Gastrocnemius medialis (tissue), 4 donors: ENCODE measurements around the gene TELO2. TPM values are rescaled to one million over a fixed set of nuclear protein-coding genes. Genes with fewer than 3 reads are reported as not detected.

Source experiments
- ATAC-seq, 2 donors: fragments of 150-250 bp; one replicate each; pipeline ENCODE4 v1.9.1; 2016
- DNase-seq, 2 donors: peaks; one replicate each; pipeline ENCODE4 v3.0.0-alpha.2; 2019
- H3K27ac ChIP-seq, 4 donors: fragments of 200-600 bp; sonication (generic); 1 replicate in 1 of 4; 2 replicates in 3 of 4; pipeline ENCODE4 v1.5.1; 2016 to 2018; ENCODE audit warnings: mild to moderate bottlenecking in 2 of 4, moderate library complexity in 1 of 4
- H3K27me3 ChIP-seq, 3 donors: fragments of 200-600 bp; sonication (generic) in 2 of 3; 1 replicate in 1 of 3; 2 replicates in 2 of 3; pipeline versions ENCODE4 v1.5.1 to v1.6.0; 2016 to 2019; ENCODE audit warnings: mild to moderate bottlenecking in 1 of 3, moderate library complexity in 1 of 3
- H3K36me3 ChIP-seq, 2 donors: fragments of 200-600 bp; sonication (generic) in 1 of 2; one replicate each; pipeline ENCODE4 v1.5.1; 2017 to 2018
- H3K4me1 ChIP-seq, 2 donors: fragments of 200-600 bp; sonication (generic) in 1 of 2; one replicate each; pipeline ENCODE4 v1.5.1; 2016 to 2017; ENCODE audit warnings: mild to moderate bottlenecking in 2 of 2
- H3K4me3 ChIP-seq, 4 donors: fragments of 200-600 bp; sonication (generic) in 3 of 4; 1 replicate in 1 of 4; 2 replicates in 3 of 4; pipeline ENCODE4 v1.5.1; 2016 to 2019; ENCODE audit warnings: mild to moderate bottlenecking in 2 of 4
- H3K9me3 ChIP-seq, 3 donors: fragments of 200-600 bp; sonication (generic) in 2 of 3; 1 replicate in 1 of 3; 2 replicates in 2 of 3; pipeline ENCODE4 v1.5.1; 2016 to 2019
- POLR2A ChIP-seq, 2 donors: fragments of 450-650 bp; IDR thresholded peaks; one replicate each; pipeline ENCODE4 v1.6.1; 2017; ENCODE audit warnings: antibody characterized with exemption in 2 of 2, mild to moderate bottlenecking in 2 of 2, moderate library complexity in 2 of 2
- in situ Hi-C, 4 donors: fragments of 200-750 bp; cut with MboI; loops; one replicate each; pipeline versions ENCODE4 v1.15.0 to v1.8.0; 2017; ENCODE audit warnings: low sequenced_read_pairs in 4 of 4
- intact Hi-C: fragments of 100-400 bp; cut with DNase I; formaldehyde crosslinking; loops from one replicate; pipeline ENCODE4 v1.15.1; 2023; ENCODE audit warnings: low total_unique reads
- total RNA-seq, 4 donors: library from RNA; depleted of rRNA; stranded (reverse); fragments of >200 nt; gene quantifications; one replicate each; pipeline versions ENCODE4 v1.1.0 to v1.2.3, GENCODE V29; 2016
- TF ChIP-seq, protein P1 (sequence below), 5 experiments: fragments of 450-650 bp in 3 of 5; fragments of 200-600 bp in 2 of 5; sonication (generic) in 2 of 5; IDR thresholded peaks in 4 of 5; conservative IDR thresholded peaks in 1 of 5; 1 replicate in 4 of 5; 2 replicates in 1 of 5; pipeline ENCODE4 v1.5.1; 2016 to 2019; ENCODE audit warnings: antibody characterized with exemption in 5 of 5, mild to moderate bottlenecking in 3 of 5, moderate library complexity in 3 of 5

TELO2 gene
- total RNA-seq, 4 donors from 2014 or later, result 2.9 to 11.2 (median 9.8) TPM

DNA sequence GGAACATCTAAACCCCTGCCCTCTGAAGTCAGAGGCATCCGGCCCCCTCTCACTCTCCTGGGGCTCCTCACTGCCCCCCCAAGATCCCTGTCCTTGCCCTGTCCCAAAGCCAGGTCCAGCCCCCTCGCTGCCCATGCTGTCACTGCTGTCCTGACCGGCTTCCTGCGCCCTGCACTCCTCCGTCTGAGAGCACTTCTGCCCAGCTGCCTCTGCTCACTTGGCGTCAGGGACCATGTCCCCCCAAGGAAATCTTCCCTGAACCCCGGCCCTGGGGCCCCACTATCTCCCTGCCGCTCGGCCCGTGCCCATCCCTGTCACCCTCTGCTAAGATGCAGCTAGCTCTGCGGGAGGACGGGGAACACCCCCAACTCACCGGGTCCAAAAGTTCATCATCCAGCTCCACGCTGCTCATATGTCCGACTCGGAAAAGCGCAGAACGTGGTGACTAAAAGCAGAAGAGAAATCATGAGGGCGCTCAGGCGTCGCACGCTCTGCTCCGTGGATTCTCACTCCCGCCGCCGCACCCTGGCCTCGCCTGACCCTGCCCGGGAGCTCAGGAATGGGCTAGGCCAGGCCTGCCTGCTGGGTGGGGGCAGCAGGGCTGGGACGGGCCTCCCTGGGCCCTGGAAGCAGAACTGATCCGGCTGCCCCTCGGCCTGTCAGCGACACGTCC is 28.1 kb upstream of the TELO2 start:
- no peaks in the 10 kb centered on the region for H3K4me1 ChIP-seq
- no peaks in the 10 kb centered on the region for H3K27me3 ChIP-seq
- no peak overlapping the region for H3K27ac ChIP-seq
- intact Hi-C loops, result no loop called here
- TF ChIP-seq POLR2A (IDR thresholded peaks at IDR 0.05), result no peak
- TF ChIP-seq, protein P1, sequence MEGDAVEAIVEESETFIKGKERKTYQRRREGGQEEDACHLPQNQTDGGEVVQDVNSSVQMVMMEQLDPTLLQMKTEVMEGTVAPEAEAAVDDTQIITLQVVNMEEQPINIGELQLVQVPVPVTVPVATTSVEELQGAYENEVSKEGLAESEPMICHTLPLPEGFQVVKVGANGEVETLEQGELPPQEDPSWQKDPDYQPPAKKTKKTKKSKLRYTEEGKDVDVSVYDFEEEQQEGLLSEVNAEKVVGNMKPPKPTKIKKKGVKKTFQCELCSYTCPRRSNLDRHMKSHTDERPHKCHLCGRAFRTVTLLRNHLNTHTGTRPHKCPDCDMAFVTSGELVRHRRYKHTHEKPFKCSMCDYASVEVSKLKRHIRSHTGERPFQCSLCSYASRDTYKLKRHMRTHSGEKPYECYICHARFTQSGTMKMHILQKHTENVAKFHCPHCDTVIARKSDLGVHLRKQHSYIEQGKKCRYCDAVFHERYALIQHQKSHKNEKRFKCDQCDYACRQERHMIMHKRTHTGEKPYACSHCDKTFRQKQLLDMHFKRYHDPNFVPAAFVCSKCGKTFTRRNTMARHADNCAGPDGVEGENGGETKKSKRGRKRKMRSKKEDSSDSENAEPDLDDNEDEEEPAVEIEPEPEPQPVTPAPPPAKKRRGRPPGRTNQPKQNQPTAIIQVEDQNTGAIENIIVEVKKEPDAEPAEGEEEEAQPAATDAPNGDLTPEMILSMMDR (IDR thresholded peaks at IDR 0.05 in 4 of 5, conservative IDR thresholded peaks at IDR 0.05 in 1 of 5), result no peak
- DNase-seq (no peak), ATAC-seq (no peak)
- H3K4me3 ChIP-seq, result no peak overlapping the region
- no peaks in the 10 kb centered on the region for H3K9me3 ChIP-seq
- in situ Hi-C loops, result no loop called here
- H3K36me3 ChIP-seq, result peaks cover 0 to 22% of the 10 kb centered on the region in 2 donors

DNA sequence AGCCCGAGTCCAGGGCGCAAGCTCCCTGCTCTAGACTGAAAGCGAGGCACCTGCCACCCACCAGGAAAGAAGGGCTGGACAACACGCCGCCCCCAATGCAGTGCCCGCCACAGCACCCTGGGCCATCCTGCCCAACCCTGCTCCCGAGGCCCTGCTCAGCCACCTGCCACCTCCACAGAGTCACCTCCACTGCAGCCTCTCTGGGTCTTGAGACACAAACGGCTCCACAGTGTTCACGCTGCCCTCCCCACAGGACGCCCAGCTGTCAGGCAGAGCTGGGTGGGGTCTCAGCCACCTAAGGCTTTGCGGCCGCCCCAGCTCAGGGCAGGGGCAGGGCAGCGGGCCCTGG is 27.6 kb upstream of the TELO2 start:
- intact Hi-C loops (no loop called here), in situ Hi-C loops (no loop called here)
- H3K9me3 ChIP-seq, result no peaks in the 10 kb centered on the region
- no peak overlapping the region for H3K27ac ChIP-seq
- peaks cover 0 to 17% of the 10 kb centered on the region in 2 donors for H3K36me3 ChIP-seq
- no peaks in the 10 kb centered on the region for H3K27me3 ChIP-seq
- H3K4me3 ChIP-seq, result no peak overlapping the region
- DNase-seq, result no peak
- TF ChIP-seq POLR2A (IDR thresholded peaks at IDR 0.05), result no peak
- TF ChIP-seq, protein P1 (IDR thresholded peaks at IDR 0.05 in 4 of 5, conservative IDR thresholded peaks at IDR 0.05 in 1 of 5), result no peak
- ATAC-seq, result no peak
- H3K4me1 ChIP-seq, result no peaks in the 10 kb centered on the region

DNA sequence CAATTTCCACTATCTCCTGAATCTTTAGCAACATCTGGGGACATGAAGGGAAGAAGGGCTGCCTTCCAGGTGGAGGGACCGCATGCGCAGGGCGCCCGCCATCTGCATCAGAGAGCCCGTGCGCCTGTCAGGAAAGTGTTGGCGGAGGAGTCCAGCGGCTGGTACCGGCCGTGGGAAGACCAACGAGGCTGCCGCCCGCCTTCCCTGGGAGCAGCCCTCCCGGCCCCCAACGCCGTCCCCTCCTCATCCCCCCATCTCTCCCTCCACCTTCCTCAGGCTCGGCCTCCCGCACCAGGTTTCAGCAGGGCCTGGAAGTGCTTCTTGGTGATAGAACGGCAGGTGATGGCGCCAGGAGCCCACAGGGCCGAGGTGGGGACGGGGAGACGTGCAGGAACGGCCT is 27.1 kb upstream of the TELO2 start:
- H3K4me1 ChIP-seq, result no peaks in the 10 kb centered on the region
- H3K9me3 ChIP-seq, result no peaks in the 10 kb centered on the region
- no peak for DNase-seq
- H3K4me3 ChIP-seq, result no peak overlapping the region
- H3K27me3 ChIP-seq, result no peaks in the 10 kb centered on the region
- no peak for ATAC-seq
- intact Hi-C loops, result no loop called here
- H3K36me3 ChIP-seq, result peaks cover 0 to 12% of the 10 kb centered on the region in 2 donors
- TF ChIP-seq POLR2A (IDR thresholded peaks at IDR 0.05), result no peak
- TF ChIP-seq, protein P1 (IDR thresholded peaks at IDR 0.05 in 4 of 5, conservative IDR thresholded peaks at IDR 0.05 in 1 of 5), result no peak
- H3K27ac ChIP-seq, result no peak overlapping the region
- in situ Hi-C loops, result no loop called here

DNA sequence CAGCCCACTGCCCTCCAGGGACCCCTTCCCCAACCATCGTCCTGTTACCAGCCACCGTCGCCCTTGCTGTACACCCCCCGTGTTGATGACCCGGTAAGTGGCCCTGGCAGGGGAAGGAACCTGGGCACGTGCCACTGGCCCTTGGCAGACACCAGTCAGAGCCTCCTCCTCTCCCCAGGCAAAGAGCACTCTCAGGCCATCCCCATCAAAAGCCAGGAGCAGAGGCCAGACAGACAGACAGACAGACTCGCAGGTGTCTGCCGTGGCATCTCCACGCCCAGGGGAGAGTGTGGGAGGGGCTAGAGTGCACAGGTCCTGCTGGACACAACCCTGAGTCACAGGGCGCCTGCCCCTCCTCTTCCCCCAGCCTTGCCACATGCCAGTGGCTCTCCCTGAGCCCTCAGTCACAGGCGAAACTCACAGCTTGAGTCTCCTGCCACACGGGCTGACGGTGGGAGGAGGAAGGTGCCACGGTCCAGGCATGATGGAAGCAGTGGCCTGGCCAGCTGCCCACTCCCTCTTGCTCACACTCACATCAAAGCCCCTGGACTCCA is 26.1 kb upstream of the TELO2 start:
- no peaks in the 10 kb centered on the region for H3K27me3 ChIP-seq
- no peaks in the 10 kb centered on the region for H3K9me3 ChIP-seq
- H3K36me3 ChIP-seq, result peaks cover 0 to 5% of the 10 kb centered on the region in 2 donors
- TF ChIP-seq, protein P1 (IDR thresholded peaks at IDR 0.05 in 4 of 5, conservative IDR thresholded peaks at IDR 0.05 in 1 of 5), result no peak
- no peak for TF ChIP-seq POLR2A (IDR thresholded peaks at IDR 0.05)
- no peak overlapping the region for H3K4me3 ChIP-seq
- no peak overlapping the region for H3K27ac ChIP-seq
- no peaks in the 10 kb centered on the region for H3K4me1 ChIP-seq
- intact Hi-C loops, result no loop called here
- in situ Hi-C loops, result no loop called here
- ATAC-seq (no peak), DNase-seq (no peak)
